ENCODE results near the gene AXIN1.

AXIN1 gene

GRCh38 chr16:242281-242680, 110.2 kb downstream of the AXIN1 start:
- no peak overlapping the region for H3K9ac ChIP-seq (ENCODE audit: low read depth, low read length)
- no peak overlapping the region for H3K4me2 ChIP-seq (ENCODE audit: low read length)
- H3K9me3 ChIP-seq (replicated peaks; ENCODE audit: low read length) = no peaks in the 10 kb centered on the region
- H3K4me1 ChIP-seq (ENCODE audit: control insufficient read depth, insufficient read depth, low read length) = peaks cover 11% of the 10 kb centered on the region
- no peaks in the 10 kb centered on the region for H3K36me3 ChIP-seq (ENCODE audit: insufficient read depth, low read length)
- no peak overlapping the region for H3K4me3 ChIP-seq (ENCODE audit: low read length)
- no peaks in the 10 kb centered on the region for H3K27me3 ChIP-seq (ENCODE audit: control insufficient read depth, insufficient read depth, low read length)

- Histone ChIP-seq H3K9me3 (replicated peaks; ENCODE audit: low read length) (no peaks in the 10 kb centered on the region), H3K4me2 (ENCODE audit: low read length) (no peak overlapping the region), H3K27me3 (ENCODE audit: control insufficient read depth, insufficient read depth, low read length) (no peaks in the 10 kb centered on the region)
Measured at GRCh38 chr16:240559-240958, 112.0 kb downstream of the AXIN1 start.

GRCh38 chr16:239948-240277, 112.6 kb downstream of the AXIN1 start:
- Histone ChIP-seq H3K4me3 (ENCODE audit: low read length) (no peak overlapping the region), H3K36me3 (ENCODE audit: insufficient read depth, low read length) (no peaks in the 10 kb centered on the region), H3K27me3 (ENCODE audit: control insufficient read depth, insufficient read depth, low read length) (no peaks in the 10 kb centered on the region), H3K9ac (ENCODE audit: low read depth, low read length) (no peak overlapping the region), H3K4me1 (ENCODE audit: control insufficient read depth, insufficient read depth, low read length) (peaks cover 14% of the 10 kb centered on the region), H3K9me3 (replicated peaks; ENCODE audit: low read length) (no peaks in the 10 kb centered on the region), H3K4me2 (ENCODE audit: low read length) (no peak overlapping the region)

More at GRCh38 chr16:240559-240958, 112.0 kb downstream of the AXIN1 start:
- no peaks in the 10 kb centered on the region for H3K36me3 ChIP-seq (ENCODE audit: insufficient read depth, low read length)
- H3K9ac ChIP-seq (ENCODE audit: low read depth, low read length) = no peak overlapping the region
- peaks cover 14% of the 10 kb centered on the region for H3K4me1 ChIP-seq (ENCODE audit: control insufficient read depth, insufficient read depth, low read length)
- no peak overlapping the region for H3K4me3 ChIP-seq (ENCODE audit: low read length)
